Keratinocyte (primary cell): ENCODE measurements around the gene SLC6A1. TPM values are rescaled to one million over a fixed set of nuclear protein-coding genes. Genes with fewer than 3 reads are reported as not detected.
"Not testable (repeated sequence)": the region's sequence is repeated elsewhere in the genome, so short reads cannot be mapped to it uniquely, and the experiment has no call there.

Source experiments
- DNase-seq: peaks from one replicate; pipeline ENCODE4 v3.0.0-alpha.2; 2011; ENCODE audit warnings: low read depth, missing footprints, low spot score
- FAIRE-seq: peaks from 2 replicates; lab custom pipeline; 2011; peaks lifted over from hg19 to GRCh38; lab: Jason Lieb, UNC
- H2AFZ ChIP-seq: 2 replicates; pipeline ENCODE4 v1.6.0; 2012; ENCODE audit warnings: low read length, control low read depth, inconsistent platforms; ENCODE audit not compliant: control insufficient read depth
- H3K27ac ChIP-seq: 2 replicates; pipeline ENCODE4 v1.5.1; 2011; ENCODE audit warnings: low read length; ENCODE audit not compliant: control insufficient read depth, insufficient read depth
- H3K27me3 ChIP-seq: 3 replicates; pipeline ENCODE4 v1.6.0; 2011; ENCODE audit warnings: low read length; ENCODE audit not compliant: control insufficient read depth, insufficient read depth; ENCODE audit errors: extremely low read depth
- H3K36me3 ChIP-seq, 2 experiments: 2 replicates in 1 of 2; 3 replicates in 1 of 2; pipeline ENCODE4 v1.5.1; 2011; ENCODE audit warnings: low read length in 2 of 2, mild to moderate bottlenecking in 1 of 2; ENCODE audit not compliant: control insufficient read depth in 2 of 2, insufficient read depth in 2 of 2; ENCODE audit errors: extremely low read depth in 1 of 2
- H3K4me1 ChIP-seq: 3 replicates; pipeline ENCODE4 v1.5.1; 2011; ENCODE audit warnings: low read length; ENCODE audit not compliant: control insufficient read depth, insufficient read depth; ENCODE audit errors: extremely low read depth
- H3K4me2 ChIP-seq: 3 replicates; pipeline ENCODE4 v1.6.0; 2011; ENCODE audit warnings: low read depth, low read length; ENCODE audit not compliant: control insufficient read depth, insufficient read depth; ENCODE audit errors: extremely low read depth
- H3K4me3 ChIP-seq, 3 experiments: fragments of 200-600 bp in 1 of 3; sonication (generic) in 1 of 3; 2 replicates in 2 of 3; 3 replicates in 1 of 3; pipeline ENCODE4 v1.5.1; 2011 to 2016; ENCODE audit warnings: low read length in 3 of 3, mild to moderate bottlenecking in 3 of 3, control low read depth in 2 of 3, inconsistent platforms in 1 of 3, low read depth in 1 of 3, mixed read lengths in 1 of 3, mixed run types in 1 of 3, moderate library complexity in 1 of 3; ENCODE audit not compliant: control insufficient read depth in 2 of 3, insufficient read depth in 2 of 3; ENCODE audit errors: extremely low read depth in 1 of 3
- H3K79me2 ChIP-seq: 2 replicates; pipeline ENCODE4 v1.6.0; 2012; ENCODE audit warnings: low read length; ENCODE audit not compliant: control insufficient read depth, insufficient read depth
- H3K9ac ChIP-seq: 3 replicates; pipeline ENCODE4 v1.6.0; 2011; ENCODE audit warnings: low read length; ENCODE audit not compliant: control insufficient read depth, insufficient read depth; ENCODE audit errors: extremely low read depth
- H3K9me1 ChIP-seq: 3 replicates; pipeline ENCODE4 v1.6.0; 2011; ENCODE audit warnings: low read length; ENCODE audit not compliant: control insufficient read depth, insufficient read depth; ENCODE audit errors: extremely low read depth
- H3K9me3 ChIP-seq: 2 replicates; pipeline ENCODE4 v1.5.1; 2012; ENCODE audit warnings: low read depth, low read length; ENCODE audit not compliant: control insufficient read depth
- H4K20me1 ChIP-seq: 3 replicates; pipeline ENCODE4 v1.6.0; 2011; ENCODE audit warnings: low read length; ENCODE audit not compliant: control insufficient read depth, insufficient read depth; ENCODE audit errors: extremely low read depth
- EZH2 ChIP-seq: IDR thresholded peaks from one replicate; pipeline ENCODE4 v1.6.1; 2012; ENCODE audit warnings: inconsistent platforms, mild to moderate bottlenecking, low read length, moderate library complexity
- dilution Hi-C: fragments of 300-500 bp; cut with MboI; formaldehyde crosslinking; loops from one replicate; pipeline ENCODE4 v1.7.0; 2020; ENCODE audit warnings: low sequenced_read_pairs; ENCODE audit not compliant: extremely low pct_ligation_motif_present
- polyA plus RNA-seq, 5 experiments: library from polyadenylated mRNA; depleted of rRNA in 3 of 5; stranded (reverse) in 3 of 5; stranded (forward) in 1 of 5; unstranded in 1 of 5; fragments of >200 nt; gene quantifications; 1 replicate in 1 of 5; 2 replicates in 3 of 5; 3 replicates in 1 of 5; pipeline versions ENCODE4 v1.2.1 to v1.2.3, GENCODE V29; 2011 to 2012; ENCODE audit warnings: missing spikeins in 2 of 5, low read depth in 1 of 5, low replicate concordance in 1 of 5
- TF ChIP-seq, protein P1 (sequence below), 3 experiments: IDR thresholded peaks in 1 of 3; conservative IDR thresholded peaks in 1 of 3; optimal IDR thresholded peaks in 1 of 3; 2 replicates in 2 of 3; 3 replicates in 1 of 3; pipeline versions ENCODE3 to v1.5.1; 2011; ENCODE audit warnings: low read length in 3 of 3, mild to moderate bottlenecking in 3 of 3, moderate library complexity in 2 of 3, control low read depth in 1 of 3, inconsistent platforms in 1 of 3; ENCODE audit not compliant: insufficient read depth in 2 of 3; ENCODE audit errors: extremely low read depth in 1 of 3

Gene SLC6A1
- polyA plus RNA-seq, 1 donor (not counting 4 experiments of a cell fraction or from before 2014, with no cell fraction given) = not detected

DNA sequence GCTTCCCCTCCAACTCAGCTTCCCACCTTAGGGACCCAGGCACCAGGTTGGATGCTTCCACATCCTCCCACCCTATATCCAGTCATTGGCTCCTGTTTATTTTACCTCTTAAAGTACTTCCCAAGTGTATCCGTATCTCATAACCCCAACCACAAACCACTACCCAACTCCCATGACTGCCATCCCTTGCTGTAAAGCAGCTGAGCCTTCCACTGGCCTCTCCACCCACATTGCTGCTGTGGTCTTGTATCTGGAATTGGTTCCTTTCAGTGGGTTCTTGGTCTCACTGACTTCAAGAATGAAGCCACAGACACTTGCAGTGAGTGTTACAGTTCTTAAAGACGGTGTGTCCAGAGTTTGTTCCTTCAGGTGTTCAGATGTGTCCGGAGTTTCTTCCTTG lies 81.9 kb downstream of the SLC6A1 start:
- TF ChIP-seq, protein P1, sequence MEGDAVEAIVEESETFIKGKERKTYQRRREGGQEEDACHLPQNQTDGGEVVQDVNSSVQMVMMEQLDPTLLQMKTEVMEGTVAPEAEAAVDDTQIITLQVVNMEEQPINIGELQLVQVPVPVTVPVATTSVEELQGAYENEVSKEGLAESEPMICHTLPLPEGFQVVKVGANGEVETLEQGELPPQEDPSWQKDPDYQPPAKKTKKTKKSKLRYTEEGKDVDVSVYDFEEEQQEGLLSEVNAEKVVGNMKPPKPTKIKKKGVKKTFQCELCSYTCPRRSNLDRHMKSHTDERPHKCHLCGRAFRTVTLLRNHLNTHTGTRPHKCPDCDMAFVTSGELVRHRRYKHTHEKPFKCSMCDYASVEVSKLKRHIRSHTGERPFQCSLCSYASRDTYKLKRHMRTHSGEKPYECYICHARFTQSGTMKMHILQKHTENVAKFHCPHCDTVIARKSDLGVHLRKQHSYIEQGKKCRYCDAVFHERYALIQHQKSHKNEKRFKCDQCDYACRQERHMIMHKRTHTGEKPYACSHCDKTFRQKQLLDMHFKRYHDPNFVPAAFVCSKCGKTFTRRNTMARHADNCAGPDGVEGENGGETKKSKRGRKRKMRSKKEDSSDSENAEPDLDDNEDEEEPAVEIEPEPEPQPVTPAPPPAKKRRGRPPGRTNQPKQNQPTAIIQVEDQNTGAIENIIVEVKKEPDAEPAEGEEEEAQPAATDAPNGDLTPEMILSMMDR (optimal IDR thresholded peaks at IDR 0.05 in 1 of 3, IDR thresholded peaks at IDR 0.05 in 1 of 3, conservative IDR thresholded peaks at IDR 0.05 in 1 of 3; ENCODE audit: extremely low read depth in 1 of 3, insufficient read depth in 2 of 3, low read length in 3 of 3) = no peak
- TF ChIP-seq EZH2 = no peak
- no peak for FAIRE-seq
- H3K4me3 ChIP-seq = no peak overlapping the region
- H3K27me3 ChIP-seq = no peaks in the 10 kb centered on the region
- dilution Hi-C loops = no loop called here
- no peaks in the 10 kb centered on the region for H3K9me1 ChIP-seq
- no peaks in the 10 kb centered on the region for H3K9me3 ChIP-seq
- H4K20me1 ChIP-seq = no peaks in the 10 kb centered on the region
- H3K36me3 ChIP-seq = no peaks in the 10 kb centered on the region
- H3K4me2 ChIP-seq = no peak overlapping the region
- no peaks in the 10 kb centered on the region for H3K79me2 ChIP-seq
- no peak overlapping the region for H3K9ac ChIP-seq
- no peak overlapping the region for H3K27ac ChIP-seq
- DNase-seq = no peak
- no peaks in the 10 kb centered on the region for H3K4me1 ChIP-seq
- H2AFZ ChIP-seq = no peak overlapping the region

DNA sequence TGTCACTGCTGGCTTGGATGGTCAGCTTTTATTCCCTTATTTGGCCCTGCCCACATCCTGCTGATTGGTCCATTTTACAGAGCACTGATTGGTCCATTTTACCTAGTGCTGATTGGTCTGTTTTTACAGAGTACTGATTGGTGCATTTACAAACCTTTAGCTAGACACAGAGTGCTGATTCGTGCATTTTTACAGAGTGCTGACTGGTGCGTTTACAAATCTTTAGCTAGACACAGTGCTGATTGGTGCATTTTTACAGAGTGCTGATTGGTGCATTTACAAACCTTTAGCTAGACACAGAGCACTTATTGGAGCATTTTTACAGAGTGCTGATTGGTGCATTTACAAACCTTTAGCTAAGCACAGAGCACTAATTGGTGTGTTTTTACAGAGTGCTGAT lies 82.6 kb downstream of the SLC6A1 start:
- FAIRE-seq, H2AFZ ChIP-seq, H3K4me3 ChIP-seq, dilution Hi-C loops, H3K9me1 ChIP-seq, H4K20me1 ChIP-seq, H3K9me3 ChIP-seq, H3K27ac ChIP-seq, H3K36me3 ChIP-seq, H3K27me3 ChIP-seq, H3K4me2 ChIP-seq, H3K4me1 ChIP-seq, H3K9ac ChIP-seq, DNase-seq, H3K79me2 ChIP-seq: not testable (repeated sequence)

DNA sequence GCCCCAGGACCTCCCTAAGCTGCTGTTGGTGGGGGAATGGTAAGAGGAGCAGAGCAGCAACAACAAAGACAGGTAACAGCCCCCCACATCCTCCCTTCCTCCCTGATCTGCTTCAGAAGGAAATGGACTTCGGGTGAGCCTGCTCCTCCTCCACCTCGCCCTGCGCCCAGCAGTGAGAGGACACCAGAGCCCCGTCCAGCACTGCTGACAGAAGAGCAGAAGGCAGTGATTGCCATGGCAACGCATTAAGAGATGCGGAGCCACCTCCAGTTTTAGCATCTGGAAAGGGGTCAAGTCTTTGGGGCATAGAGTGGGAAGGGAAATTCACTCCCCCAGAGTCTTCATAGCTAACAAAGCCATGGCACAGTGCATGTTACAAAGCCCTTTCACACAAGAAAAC lies 84.2 kb downstream of the SLC6A1 start:
- no peak for DNase-seq
- H3K27ac ChIP-seq = no peak overlapping the region
- no peak overlapping the region for H3K4me3 ChIP-seq
- H3K4me1 ChIP-seq = peaks cover 6% of the 10 kb centered on the region
- H3K9me3 ChIP-seq = no peaks in the 10 kb centered on the region
- H3K36me3 ChIP-seq = no peaks in the 10 kb centered on the region
- no peak overlapping the region for H3K4me2 ChIP-seq
- H3K9ac ChIP-seq = no peak overlapping the region
- dilution Hi-C loops = no loop called here
- no peaks in the 10 kb centered on the region for H3K9me1 ChIP-seq
- no peak overlapping the region for H2AFZ ChIP-seq
- FAIRE-seq = no peak
- TF ChIP-seq EZH2 = no peak
- TF ChIP-seq, protein P1 (optimal IDR thresholded peaks at IDR 0.05 in 1 of 3, IDR thresholded peaks at IDR 0.05 in 1 of 3, conservative IDR thresholded peaks at IDR 0.05 in 1 of 3; ENCODE audit: extremely low read depth in 1 of 3, insufficient read depth in 2 of 3, low read length in 3 of 3) = no peak
- no peaks in the 10 kb centered on the region for H3K79me2 ChIP-seq
- H3K27me3 ChIP-seq = no peaks in the 10 kb centered on the region
- H4K20me1 ChIP-seq = no peaks in the 10 kb centered on the region
